HepG2 (cell line): Measurements from ENCODE around the gene FLYWCH1. TPM values are rescaled to one million over a fixed set of nuclear protein-coding genes. Genes with fewer than 3 reads are reported as not detected.

Experiments
- HDAC1 ChIP-seq: sonication (generic); formaldehyde crosslinking; IDR thresholded peaks from 2 replicates; pipeline ENCODE4 v1.5.1; 2020; ENCODE audit warnings: mild to moderate bottlenecking, missing genetic modification reagents
- HNF4A ChIP-seq: sonication (generic); formaldehyde crosslinking; IDR thresholded peaks from 2 replicates; pipeline ENCODE4 v1.4.0; 2020; ENCODE audit warnings: missing genetic modification reagents
- JARID2 ChIP-seq: sonication (generic); formaldehyde crosslinking; IDR thresholded peaks from 2 replicates; pipeline ENCODE4 v1.8.1; 2023; ENCODE audit warnings: missing genetic modification reagents, inconsistent platforms; ENCODE audit not compliant: insufficient replicate concordance
- PITX1 ChIP-seq: sonication (generic); formaldehyde crosslinking; IDR thresholded peaks from 2 replicates; pipeline ENCODE4 v1.5.1; 2020; ENCODE audit warnings: mild to moderate bottlenecking, missing genetic modification reagents
- PLRG1 ChIP-seq: fragments of 450-650 bp; conservative IDR thresholded peaks from 2 replicates; pipeline ENCODE4 v1.6.1; 2016
- POLR2G ChIP-seq: fragments of 200-400 bp; formaldehyde crosslinking; IDR thresholded peaks from 2 replicates; pipeline ENCODE4 v1.6.1; 2018; ENCODE audit warnings: mild to moderate bottlenecking, low read depth, low read length, moderate library complexity
- ZNF264 ChIP-seq: sonication (generic); formaldehyde crosslinking; IDR thresholded peaks from 2 replicates; pipeline ENCODE4 v1.4.0; 2020; ENCODE audit warnings: missing genetic modification reagents
- polyA plus RNA-seq, 8 experiments: library from polyadenylated mRNA; depleted of rRNA in 3 of 8; stranded (reverse) in 7 of 8; unstranded in 1 of 8; fragments of >200 nt; fragmentation: Illumina TruSeq in 4 of 8; extraction: Trizol in 4 of 8; gene quantifications; 2 replicates each; pipeline versions ENCODE4 v1.2.1 to v1.2.3, GENCODE V29; 2011 to 2016; ENCODE audit warnings: low read depth in 4 of 8, missing spikeins in 1 of 8, mixed read lengths in 1 of 8; ENCODE audit not compliant: insufficient read depth in 1 of 8
- total RNA-seq, 5 experiments: library from RNA; depleted of rRNA; stranded (reverse); fragments of >200 nt; fragmentation: Illumina TruSeq; extraction: Trizol; gene quantifications; 2 replicates each; pipeline ENCODE4 v1.2.3, GENCODE V29; 2016; ENCODE audit warnings: low read depth in 1 of 5
- TF ChIP-seq, protein P1 (sequence below): sonication (generic); formaldehyde crosslinking; IDR thresholded peaks from 2 replicates; pipeline ENCODE4 v1.5.1; 2020; ENCODE audit warnings: mild to moderate bottlenecking, missing genetic modification reagents
- TF ChIP-seq, protein P2 (sequence below): sonication (generic); formaldehyde crosslinking; IDR thresholded peaks from 2 replicates; pipeline ENCODE4 v1.4.0; 2020; ENCODE audit warnings: missing genetic modification reagents; ENCODE audit errors: not compliant biosample characterization
- TF ChIP-seq, protein P3 (sequence below): IDR thresholded peaks from 2 replicates; pipeline ENCODE4 v1.6.1; 2016; ENCODE audit warnings: mild to moderate bottlenecking, missing biosample characterization, missing genetic modification reagents
- TF ChIP-seq, protein P4 (sequence below): sonication (generic); formaldehyde crosslinking; IDR thresholded peaks from 2 replicates; pipeline ENCODE4 v1.4.0; 2020; ENCODE audit warnings: missing genetic modification reagents
- TF ChIP-seq, protein P5 (sequence below): sonication (generic); formaldehyde crosslinking; conservative IDR thresholded peaks from 2 replicates; pipeline ENCODE4 v1.4.0; 2020; ENCODE audit warnings: missing genetic modification reagents
- TF ChIP-seq, protein P6 (sequence below): sonication (generic); formaldehyde crosslinking; IDR thresholded peaks from 2 replicates; pipeline ENCODE4 v1.4.0; 2020; ENCODE audit warnings: missing genetic modification reagents

FLYWCH1 gene
- total and polyA plus RNA-seq, 2 of the 13 experiments (the other 11 are each of a cell fraction or from before 2014, with no cell fraction given) = 7.3 to 12.4 TPM

DNA sequence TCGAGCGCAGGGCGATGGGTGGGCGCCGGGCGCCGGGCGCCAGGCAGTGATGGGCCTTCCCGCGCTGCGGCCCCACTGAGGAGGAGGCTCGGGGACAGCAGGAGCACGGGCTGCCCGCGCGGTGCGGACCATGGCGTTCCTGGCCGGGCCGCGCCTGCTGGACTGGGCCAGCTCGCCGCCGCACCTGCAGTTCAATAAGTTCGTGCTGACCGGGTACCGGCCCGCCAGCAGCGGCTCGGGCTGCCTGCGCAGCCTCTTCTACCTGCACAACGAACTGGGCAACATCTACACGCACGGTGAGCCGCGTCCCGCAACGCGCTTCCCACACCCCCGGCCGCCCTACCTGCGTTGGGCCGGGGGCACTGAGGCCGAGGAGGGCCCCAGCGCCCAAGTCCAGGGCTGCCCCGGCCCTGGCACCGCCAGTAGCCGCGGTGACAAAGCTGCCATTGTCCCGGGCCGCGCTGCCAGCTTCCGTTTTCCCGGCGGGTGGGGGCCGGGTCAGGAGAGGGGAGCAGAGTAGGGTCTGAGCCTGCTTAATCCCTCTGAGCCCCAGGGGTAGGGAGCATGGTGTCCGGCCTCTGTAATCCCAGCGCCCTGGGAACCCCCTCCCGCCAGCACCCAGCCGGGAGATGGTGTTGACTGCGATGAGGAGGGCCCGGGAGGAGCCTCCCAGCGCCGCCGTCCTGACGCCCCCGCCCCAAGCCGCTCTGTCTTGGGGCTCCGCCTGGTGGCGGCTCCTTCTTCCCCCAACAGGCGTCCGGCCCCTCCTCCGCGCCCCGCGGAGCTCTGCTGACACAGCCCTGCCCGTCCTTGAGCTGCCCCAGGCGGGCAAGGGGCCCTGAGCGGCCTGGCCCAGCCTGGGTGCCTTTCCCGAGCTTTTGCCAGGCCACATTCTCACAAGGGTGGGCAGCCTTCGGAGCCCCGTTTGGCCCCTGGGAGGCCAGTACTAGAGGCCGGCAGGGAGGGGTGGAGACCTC, 58.1 kb downstream of the FLYWCH1 start (continued):
- TF ChIP-seq, protein P1, sequence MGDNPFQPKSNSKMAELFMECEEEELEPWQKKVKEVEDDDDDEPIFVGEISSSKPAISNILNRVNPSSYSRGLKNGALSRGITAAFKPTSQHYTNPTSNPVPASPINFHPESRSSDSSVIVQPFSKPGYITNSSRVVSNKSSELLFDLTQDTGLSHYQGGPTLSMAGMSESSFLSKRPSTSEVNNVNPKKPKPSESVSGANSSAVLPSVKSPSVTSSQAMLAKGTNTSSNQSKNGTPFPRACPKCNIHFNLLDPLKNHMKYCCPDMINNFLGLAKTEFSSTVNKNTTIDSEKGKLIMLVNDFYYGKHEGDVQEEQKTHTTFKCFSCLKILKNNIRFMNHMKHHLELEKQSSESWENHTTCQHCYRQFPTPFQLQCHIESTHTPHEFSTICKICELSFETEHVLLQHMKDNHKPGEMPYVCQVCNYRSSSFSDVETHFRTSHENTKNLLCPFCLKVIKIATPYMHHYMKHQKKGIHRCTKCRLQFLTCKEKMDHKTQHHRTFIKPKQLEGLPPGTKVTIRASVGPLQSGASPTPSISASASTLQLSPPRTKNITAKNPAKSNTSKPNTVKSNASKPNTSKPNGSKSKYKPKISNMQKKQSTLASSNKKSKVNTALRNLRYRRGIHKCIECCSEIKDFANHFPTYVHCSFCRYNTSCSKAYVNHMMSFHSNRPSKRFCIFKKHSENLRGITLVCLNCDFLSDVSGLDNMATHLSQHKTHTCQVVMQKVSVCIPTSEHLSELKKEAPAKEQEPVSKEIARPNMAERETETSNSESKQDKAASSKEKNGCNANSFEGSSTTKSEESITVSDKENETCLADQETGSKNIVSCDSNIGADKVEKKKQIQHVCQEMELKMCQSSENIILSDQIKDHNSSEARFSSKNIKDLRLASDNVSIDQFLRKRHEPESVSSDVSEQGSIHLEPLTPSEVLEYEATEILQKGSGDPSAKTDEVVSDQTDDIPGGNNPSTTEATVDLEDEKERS (CRISPR knock-in tag) = 0 out of 2 replicates have a peak, but pooled peaks have one; percentile 41
- TF ChIP-seq ZNF264 (CRISPR knock-in tag) = 0 out of 2 replicates have a peak, but pooled peaks have one; percentile 24
- no peak for TF ChIP-seq JARID2 (CRISPR knock-in tag)
- TF ChIP-seq, protein P2, sequence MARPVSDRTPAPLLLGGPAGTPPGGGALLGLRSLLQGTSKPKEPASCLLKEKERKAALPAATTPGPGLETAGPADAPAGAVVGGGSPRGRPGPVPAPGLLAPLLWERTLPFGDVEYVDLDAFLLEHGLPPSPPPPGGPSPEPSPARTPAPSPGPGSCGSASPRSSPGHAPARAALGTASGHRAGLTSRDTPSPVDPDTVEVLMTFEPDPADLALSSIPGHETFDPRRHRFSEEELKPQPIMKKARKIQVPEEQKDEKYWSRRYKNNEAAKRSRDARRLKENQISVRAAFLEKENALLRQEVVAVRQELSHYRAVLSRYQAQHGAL (CRISPR knock-in tag) = peak; percentile 41
- no peak for TF ChIP-seq PLRG1
- peak; percentile 70; the same call in 1 of the 2 replicates for TF ChIP-seq POLR2G
- TF ChIP-seq, protein P3, sequence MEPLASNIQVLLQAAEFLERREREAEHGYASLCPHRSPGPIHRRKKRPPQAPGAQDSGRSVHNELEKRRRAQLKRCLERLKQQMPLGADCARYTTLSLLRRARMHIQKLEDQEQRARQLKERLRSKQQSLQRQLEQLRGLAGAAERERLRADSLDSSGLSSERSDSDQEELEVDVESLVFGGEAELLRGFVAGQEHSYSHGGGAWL (CRISPR knock-in tag) = peak; percentile 52
- TF ChIP-seq HNF4A (CRISPR knock-in tag) = peak; percentile 6; the same call in 1 of the 2 replicates
- no peak; the same call in 1 of the 2 replicates for TF ChIP-seq PITX1 (CRISPR knock-in tag)
- peak; percentile 76 for TF ChIP-seq HDAC1 (CRISPR knock-in tag)
- TF ChIP-seq, protein P4, sequence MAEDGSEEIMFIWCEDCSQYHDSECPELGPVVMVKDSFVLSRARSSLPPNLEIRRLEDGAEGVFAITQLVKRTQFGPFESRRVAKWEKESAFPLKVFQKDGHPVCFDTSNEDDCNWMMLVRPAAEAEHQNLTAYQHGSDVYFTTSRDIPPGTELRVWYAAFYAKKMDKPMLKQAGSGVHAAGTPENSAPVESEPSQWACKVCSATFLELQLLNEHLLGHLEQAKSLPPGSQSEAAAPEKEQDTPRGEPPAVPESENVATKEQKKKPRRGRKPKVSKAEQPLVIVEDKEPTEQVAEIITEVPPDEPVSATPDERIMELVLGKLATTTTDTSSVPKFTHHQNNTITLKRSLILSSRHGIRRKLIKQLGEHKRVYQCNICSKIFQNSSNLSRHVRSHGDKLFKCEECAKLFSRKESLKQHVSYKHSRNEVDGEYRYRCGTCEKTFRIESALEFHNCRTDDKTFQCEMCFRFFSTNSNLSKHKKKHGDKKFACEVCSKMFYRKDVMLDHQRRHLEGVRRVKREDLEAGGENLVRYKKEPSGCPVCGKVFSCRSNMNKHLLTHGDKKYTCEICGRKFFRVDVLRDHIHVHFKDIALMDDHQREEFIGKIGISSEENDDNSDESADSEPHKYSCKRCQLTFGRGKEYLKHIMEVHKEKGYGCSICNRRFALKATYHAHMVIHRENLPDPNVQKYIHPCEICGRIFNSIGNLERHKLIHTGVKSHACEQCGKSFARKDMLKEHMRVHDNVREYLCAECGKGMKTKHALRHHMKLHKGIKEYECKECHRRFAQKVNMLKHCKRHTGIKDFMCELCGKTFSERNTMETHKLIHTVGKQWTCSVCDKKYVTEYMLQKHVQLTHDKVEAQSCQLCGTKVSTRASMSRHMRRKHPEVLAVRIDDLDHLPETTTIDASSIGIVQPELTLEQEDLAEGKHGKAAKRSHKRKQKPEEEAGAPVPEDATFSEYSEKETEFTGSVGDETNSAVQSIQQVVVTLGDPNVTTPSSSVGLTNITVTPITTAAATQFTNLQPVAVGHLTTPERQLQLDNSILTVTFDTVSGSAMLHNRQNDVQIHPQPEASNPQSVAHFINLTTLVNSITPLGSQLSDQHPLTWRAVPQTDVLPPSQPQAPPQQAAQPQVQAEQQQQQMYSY = peak; percentile 24; the same call in 1 of the 2 replicates
- TF ChIP-seq, protein P5, sequence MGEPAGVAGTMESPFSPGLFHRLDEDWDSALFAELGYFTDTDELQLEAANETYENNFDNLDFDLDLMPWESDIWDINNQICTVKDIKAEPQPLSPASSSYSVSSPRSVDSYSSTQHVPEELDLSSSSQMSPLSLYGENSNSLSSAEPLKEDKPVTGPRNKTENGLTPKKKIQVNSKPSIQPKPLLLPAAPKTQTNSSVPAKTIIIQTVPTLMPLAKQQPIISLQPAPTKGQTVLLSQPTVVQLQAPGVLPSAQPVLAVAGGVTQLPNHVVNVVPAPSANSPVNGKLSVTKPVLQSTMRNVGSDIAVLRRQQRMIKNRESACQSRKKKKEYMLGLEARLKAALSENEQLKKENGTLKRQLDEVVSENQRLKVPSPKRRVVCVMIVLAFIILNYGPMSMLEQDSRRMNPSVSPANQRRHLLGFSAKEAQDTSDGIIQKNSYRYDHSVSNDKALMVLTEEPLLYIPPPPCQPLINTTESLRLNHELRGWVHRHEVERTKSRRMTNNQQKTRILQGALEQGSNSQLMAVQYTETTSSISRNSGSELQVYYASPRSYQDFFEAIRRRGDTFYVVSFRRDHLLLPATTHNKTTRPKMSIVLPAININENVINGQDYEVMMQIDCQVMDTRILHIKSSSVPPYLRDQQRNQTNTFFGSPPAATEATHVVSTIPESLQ = no peak
- TF ChIP-seq, protein P6, sequence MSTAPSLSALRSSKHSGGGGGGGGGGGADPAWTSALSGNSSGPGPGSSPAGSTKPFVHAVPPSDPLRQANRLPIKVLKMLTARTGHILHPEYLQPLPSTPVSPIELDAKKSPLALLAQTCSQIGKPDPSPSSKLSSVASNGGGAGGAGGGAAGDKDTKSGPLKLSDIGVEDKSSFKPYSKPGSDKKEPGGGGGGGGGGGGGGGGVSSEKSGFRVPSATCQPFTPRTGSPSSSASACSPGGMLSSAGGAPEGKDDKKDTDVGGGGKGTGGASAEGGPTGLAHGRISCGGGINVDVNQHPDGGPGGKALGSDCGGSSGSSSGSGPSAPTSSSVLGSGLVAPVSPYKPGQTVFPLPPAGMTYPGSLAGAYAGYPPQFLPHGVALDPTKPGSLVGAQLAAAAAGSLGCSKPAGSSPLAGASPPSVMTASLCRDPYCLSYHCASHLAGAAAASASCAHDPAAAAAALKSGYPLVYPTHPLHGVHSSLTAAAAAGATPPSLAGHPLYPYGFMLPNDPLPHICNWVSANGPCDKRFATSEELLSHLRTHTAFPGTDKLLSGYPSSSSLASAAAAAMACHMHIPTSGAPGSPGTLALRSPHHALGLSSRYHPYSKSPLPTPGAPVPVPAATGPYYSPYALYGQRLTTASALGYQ (CRISPR knock-in tag) = peak; percentile 57; the same call in 1 of the 2 replicates
